Measurements from ENCODE around the gene TMCO2. TPM values are rescaled to one million over a fixed set of nuclear protein-coding genes. Genes with fewer than 3 reads are reported as not detected.

Gene TMCO2
- total RNA-seq, 2 donors from 2014 or later, result 5.5 TPM; not detected in 1

- TF ChIP-seq POLR2AphosphoS5 (IDR thresholded peaks at IDR 0.05) (no peak), POLR2A (IDR thresholded peaks at IDR 0.05) (no peak), CTCF (IDR thresholded peaks at IDR 0.05) (no peak)
- intact Hi-C loops (cut with DNase I), result no loop called here
- Histone ChIP-seq H3K4me3 (no peak overlapping the region), H3K9me3 (no peaks in the 10 kb centered on the region), H3K36me3 (no peaks in the 10 kb centered on the region), H3K4me1 (replicated peaks) (no peaks in the 10 kb centered on the region), H3K27me3 (replicated peaks; ENCODE audit: insufficient read depth) (no peaks in the 10 kb centered on the region), H3K27ac (no peak overlapping the region)
- no peak for DNase-seq (ENCODE audit: low spot score)
These were observed 675 bp downstream of the TMCO2 start for GRCh38 chr1:40248412-40248811.

GRCh38 chr1:40251456-40251855 is 3.7 kb downstream of the TMCO2 start:
- Histone ChIP-seq H3K4me1 (replicated peaks) (no peaks in the 10 kb centered on the region), H3K9me3 (no peaks in the 10 kb centered on the region), H3K4me3 (no peak overlapping the region), H3K27ac (no peak overlapping the region), H3K36me3 (no peaks in the 10 kb centered on the region), H3K27me3 (replicated peaks; ENCODE audit: insufficient read depth) (no peaks in the 10 kb centered on the region)
- WGBS, result 85% methylated on average over 4 of the region's 4 CpGs
- intact Hi-C loops (cut with DNase I), result no loop called here
- TF ChIP-seq CTCF (IDR thresholded peaks at IDR 0.05) (no peak), POLR2AphosphoS5 (IDR thresholded peaks at IDR 0.05) (no peak), POLR2A (IDR thresholded peaks at IDR 0.05) (no peak)
- DNase-seq (ENCODE audit: low spot score), result no peak

GRCh38 chr1:40252601-40253000 is 4.9 kb downstream of the TMCO2 start:
- no peak for TF ChIP-seq POLR2A (IDR thresholded peaks at IDR 0.05)
- no peak for TF ChIP-seq CTCF (IDR thresholded peaks at IDR 0.05)
- TF ChIP-seq POLR2AphosphoS5 (IDR thresholded peaks at IDR 0.05), result no peak
- WGBS, result 90% methylated on average over 2 of the region's 2 CpGs
- intact Hi-C loops (cut with DNase I), result no loop called here
- Histone ChIP-seq H3K36me3 (no peaks in the 10 kb centered on the region), H3K27ac (no peak overlapping the region), H3K27me3 (replicated peaks; ENCODE audit: insufficient read depth) (no peaks in the 10 kb centered on the region), H3K4me3 (no peak overlapping the region), H3K9me3 (no peaks in the 10 kb centered on the region), H3K4me1 (replicated peaks) (no peaks in the 10 kb centered on the region)
- no peak for DNase-seq (ENCODE audit: low spot score)

- DNase-seq (ENCODE audit: low spot score), result no peak
- intact Hi-C loops (cut with DNase I), result loop anchor here (5.0 kb wide), 1 partner anchor 93 kb away; the partner anchor contains the start of gene RLF
- TF ChIP-seq CTCF (IDR thresholded peaks at IDR 0.05) (no peak), POLR2AphosphoS5 (IDR thresholded peaks at IDR 0.05) (no peak), POLR2A (IDR thresholded peaks at IDR 0.05) (no peak)
- Histone ChIP-seq H3K4me3 (no peak overlapping the region), H3K4me1 (replicated peaks) (no peaks in the 10 kb centered on the region), H3K27me3 (replicated peaks; ENCODE audit: insufficient read depth) (no peaks in the 10 kb centered on the region), H3K36me3 (no peaks in the 10 kb centered on the region), H3K27ac (no peak overlapping the region), H3K9me3 (no peaks in the 10 kb centered on the region)
These were observed 7.5 kb downstream of the TMCO2 start for GRCh38 chr1:40255231-40255630.

GRCh38 chr1:40256401-40257084 is 8.8 kb downstream of the TMCO2 start:
- Histone ChIP-seq H3K27me3 (replicated peaks; ENCODE audit: insufficient read depth) (no peaks in the 10 kb centered on the region), H3K9me3 (no peaks in the 10 kb centered on the region), H3K36me3 (peaks cover 0 to 7% of the 10 kb centered on the region in 2 donors), H3K4me1 (replicated peaks) (no peaks in the 10 kb centered on the region), H3K4me3 (peak overlapping the region; percentile 67 to 68), H3K27ac (peak overlapping the region; percentile 89 to 93)
- no peak for DNase-seq (ENCODE audit: low spot score)
- TF ChIP-seq POLR2AphosphoS5 (IDR thresholded peaks at IDR 0.05), result no peak
- no peak for TF ChIP-seq CTCF (IDR thresholded peaks at IDR 0.05)
- no peak for TF ChIP-seq POLR2A (IDR thresholded peaks at IDR 0.05)
- intact Hi-C loops (cut with DNase I), result loop anchor here (5.0 kb wide), 1 partner anchor 94 kb away; the partner anchor contains the start of gene RLF
- 43% methylated on average over 6 of the region's 6 CpGs for WGBS
